Skeletal muscle tissue (tissue), 4 donors: ENCODE data around the gene SNORC. TPM values are rescaled to one million over a fixed set of nuclear protein-coding genes. Genes with fewer than 3 reads are reported as not detected.

ENCODE experiments used
- H3K27ac ChIP-seq: one replicate; pipeline ENCODE4 v1.7.0; 2013; ENCODE audit warnings: mild to moderate bottlenecking, low read depth, low read length, inconsistent platforms
- H3K27me3 ChIP-seq, 3 donors: one replicate each; pipeline ENCODE4 v1.7.0; 2013; ENCODE audit warnings: low read length in 3 of 3; ENCODE audit not compliant: control insufficient read depth in 3 of 3, insufficient read depth in 3 of 3
- H3K36me3 ChIP-seq, 3 donors: one replicate each; pipeline ENCODE4 v1.7.0; 2013; ENCODE audit warnings: low read length in 3 of 3; ENCODE audit not compliant: control insufficient read depth in 3 of 3, insufficient read depth in 3 of 3
- H3K4me1 ChIP-seq, 3 donors: one replicate each; pipeline ENCODE4 v1.7.0; 2013; ENCODE audit warnings: low read length in 3 of 3, mild to moderate bottlenecking in 3 of 3; ENCODE audit not compliant: control insufficient read depth in 3 of 3, insufficient read depth in 3 of 3
- H3K4me3 ChIP-seq, 3 donors: one replicate each; pipeline ENCODE4 v1.7.0; 2013; ENCODE audit warnings: low read length in 3 of 3
- H3K9ac ChIP-seq, 3 donors: one replicate each; pipeline ENCODE4 v1.7.0; 2013; ENCODE audit warnings: low read length in 3 of 3, mild to moderate bottlenecking in 3 of 3, moderate library complexity in 2 of 3, low read depth in 1 of 3
- H3K9me3 ChIP-seq, 3 donors: one replicate each; pipeline ENCODE4 v1.7.0; 2013; ENCODE audit warnings: low read length in 3 of 3; ENCODE audit not compliant: control insufficient read depth in 3 of 3
- total RNA-seq: library from RNA; depleted of rRNA; stranded (reverse); fragments of >200 nt; gene quantifications from one replicate; pipeline ENCODE4 v1.2.3, GENCODE V29; 2014
- donor health status: Osteomylitis.

The SNORC gene
- total RNA-seq, 1 donor from 2014 or later = under 0.01 TPM

DNA sequence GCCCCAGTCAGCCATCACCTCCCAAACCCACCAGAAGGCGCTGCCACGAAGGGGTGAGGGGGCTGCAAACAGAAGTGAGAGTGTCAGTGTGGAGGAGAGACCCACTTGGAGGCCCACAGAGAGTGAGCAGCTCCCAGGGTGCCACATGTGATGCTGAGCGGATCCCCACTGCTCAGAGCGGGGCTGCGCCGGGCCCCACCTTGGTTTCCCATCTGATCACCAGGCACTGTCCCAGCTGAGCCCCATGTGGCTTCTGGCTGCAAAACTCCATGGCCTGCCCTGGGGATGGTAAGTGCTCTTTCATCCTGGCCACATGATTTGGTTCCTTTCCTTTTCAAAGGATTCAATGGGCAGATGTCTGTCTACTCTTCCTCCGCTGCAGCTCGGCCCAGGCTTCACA lies 23.8 kb downstream of the SNORC start:
- Histone ChIP-seq H3K36me3 (no peaks in the 10 kb centered on the region), H3K4me3 (no peak overlapping the region), H3K27ac (no peak overlapping the region), H3K9ac (no peak overlapping the region), H3K27me3 (peaks cover 2 to 9% (median 3%) of the 10 kb centered on the region in 3 donors), H3K4me1 (peaks cover 7 to 21% (median 17%) of the 10 kb centered on the region in 3 donors), H3K9me3 (no peaks in the 10 kb centered on the region)

DNA sequence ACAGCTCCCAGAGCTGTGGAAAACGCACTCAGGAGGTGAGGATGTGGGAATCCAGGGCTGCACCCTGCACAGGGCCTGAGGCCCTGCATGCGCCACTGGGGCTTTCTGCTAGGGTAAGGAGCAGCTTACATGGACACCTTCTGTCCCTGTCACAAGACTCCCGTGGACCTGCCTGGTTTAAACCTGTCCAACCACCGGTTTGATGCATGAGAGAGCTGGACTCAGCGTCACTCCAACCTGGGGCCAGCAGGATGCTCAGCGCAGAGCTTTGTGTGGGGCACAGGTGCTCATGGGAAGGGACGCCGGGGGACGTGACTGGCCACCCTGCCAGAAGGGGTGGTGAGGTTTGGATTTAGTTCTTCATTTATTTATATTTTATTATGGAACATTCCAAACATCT lies 24.2 kb downstream of the SNORC start:
- no peak overlapping the region for H3K27ac ChIP-seq
- peaks cover 7 to 21% (median 17%) of the 10 kb centered on the region in 3 donors for H3K4me1 ChIP-seq
- peaks cover 2 to 9% (median 3%) of the 10 kb centered on the region in 3 donors for H3K27me3 ChIP-seq

DNA sequence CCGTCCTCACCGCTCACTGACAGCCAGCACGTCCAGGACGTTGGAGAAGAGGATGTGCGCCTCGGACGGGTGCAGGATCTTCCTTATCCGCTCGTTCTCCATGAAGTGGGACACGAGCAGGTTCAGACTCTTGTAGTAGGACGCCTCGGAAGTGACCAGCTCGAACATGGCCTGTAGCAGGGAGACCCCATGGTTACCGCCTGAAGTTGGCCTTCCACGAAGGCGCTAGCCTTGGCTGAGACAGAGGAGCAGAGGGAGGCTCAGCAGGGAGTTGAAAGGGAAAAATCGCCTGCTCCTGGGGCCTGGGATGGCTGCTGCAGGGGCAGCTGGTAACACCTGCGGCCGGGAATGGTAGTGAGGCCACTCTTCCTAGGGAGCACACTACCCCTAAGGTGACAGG lies 24.7 kb downstream of the SNORC start:
- Histone ChIP-seq H3K9me3 (no peaks in the 10 kb centered on the region), H3K27me3 (peaks cover 2 to 9% (median 3%) of the 10 kb centered on the region in 3 donors), H3K9ac (no peak overlapping the region), H3K27ac (no peak overlapping the region), H3K4me3 (no peak overlapping the region), H3K36me3 (no peaks in the 10 kb centered on the region), H3K4me1 (peaks cover 7 to 21% (median 17%) of the 10 kb centered on the region in 3 donors)

More for the DNA sequence above, 24.2 kb downstream of the SNORC start:
- no peak overlapping the region for H3K9ac ChIP-seq
- H3K9me3 ChIP-seq = no peaks in the 10 kb centered on the region
- no peaks in the 10 kb centered on the region for H3K36me3 ChIP-seq
- no peak overlapping the region for H3K4me3 ChIP-seq

DNA sequence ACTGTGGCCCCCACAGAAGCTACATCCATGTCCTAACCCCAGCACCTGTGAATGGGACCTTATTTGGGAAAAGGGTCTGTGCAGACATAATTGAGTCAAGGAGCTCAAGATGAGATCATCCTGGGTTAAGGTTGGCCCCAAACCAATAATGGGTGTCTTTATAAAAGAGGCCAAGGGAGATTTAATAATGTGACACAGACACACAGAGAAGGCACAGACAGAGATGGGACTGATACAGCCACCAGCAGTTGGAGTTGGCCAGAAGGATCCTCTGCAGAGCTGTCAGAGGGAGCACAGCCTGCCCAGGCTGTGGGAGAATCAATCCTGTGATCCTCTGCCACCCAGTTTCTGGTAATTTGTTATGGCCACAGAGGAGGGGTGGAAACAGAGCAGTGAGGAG lies 26.0 kb downstream of the SNORC start:
- no peak overlapping the region for H3K4me3 ChIP-seq
- no peaks in the 10 kb centered on the region for H3K36me3 ChIP-seq
- no peaks in the 10 kb centered on the region for H3K9me3 ChIP-seq
- H3K27ac ChIP-seq = no peak overlapping the region
- peaks cover 7 to 15% (median 11%) of the 10 kb centered on the region in 3 donors for H3K4me1 ChIP-seq
- no peak overlapping the region for H3K9ac ChIP-seq
- peaks cover 8 to 11% (median 9%) of the 10 kb centered on the region in 3 donors for H3K27me3 ChIP-seq

DNA sequence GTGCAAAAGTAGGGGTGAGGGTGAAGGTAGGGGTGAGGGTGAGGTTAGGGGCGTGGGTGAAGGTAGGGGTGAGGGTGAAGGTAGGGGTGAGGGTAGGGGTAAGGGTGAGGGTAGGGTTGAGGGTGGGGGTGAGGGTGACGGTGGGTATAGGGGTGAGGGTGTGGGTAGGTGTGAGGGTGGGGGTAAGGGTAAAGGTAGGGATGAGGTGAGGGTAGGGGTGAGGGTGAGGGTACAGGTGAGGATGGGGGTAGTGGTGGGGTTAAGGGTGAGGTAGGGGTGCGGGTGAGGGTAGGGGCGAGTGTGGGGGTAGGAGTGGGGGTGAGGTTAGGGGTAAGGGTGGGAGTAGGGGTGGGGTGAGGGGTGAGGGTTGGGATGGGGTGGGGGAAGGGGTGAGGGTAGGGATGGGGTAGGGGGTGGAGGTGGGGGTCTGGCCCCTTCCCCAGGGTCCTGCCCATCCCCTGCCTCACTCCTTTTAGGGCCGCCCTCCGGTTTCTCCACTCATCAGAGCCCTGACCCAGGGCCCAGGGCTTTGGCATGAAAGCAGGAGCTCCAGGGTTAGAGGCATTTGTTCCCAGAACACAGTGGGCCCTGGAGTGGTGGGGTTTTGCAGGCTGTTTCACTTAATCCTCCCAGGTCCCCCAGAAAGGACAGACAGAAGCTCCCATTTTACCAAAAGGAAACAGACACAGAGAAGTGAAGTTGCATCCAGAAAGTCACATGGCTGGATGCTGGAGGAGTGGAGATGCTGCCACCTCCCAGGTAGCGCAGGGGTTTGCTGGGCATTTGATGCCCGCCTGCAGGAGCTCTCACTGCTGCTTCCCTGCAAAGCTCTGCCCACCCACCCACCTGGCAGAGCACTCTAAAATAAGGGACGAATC lies 26.9 kb downstream of the SNORC start:
- no peak overlapping the region for H3K27ac ChIP-seq
- no peak overlapping the region for H3K9ac ChIP-seq
- no peaks in the 10 kb centered on the region for H3K36me3 ChIP-seq
- peaks cover under 1 to 10% (median 6%) of the 10 kb centered on the region in 3 donors for H3K4me1 ChIP-seq
- peaks cover 17 to 19% (median 17%) of the 10 kb centered on the region in 3 donors for H3K27me3 ChIP-seq
- no peaks in the 10 kb centered on the region for H3K9me3 ChIP-seq
- no peak overlapping the region for H3K4me3 ChIP-seq

DNA sequence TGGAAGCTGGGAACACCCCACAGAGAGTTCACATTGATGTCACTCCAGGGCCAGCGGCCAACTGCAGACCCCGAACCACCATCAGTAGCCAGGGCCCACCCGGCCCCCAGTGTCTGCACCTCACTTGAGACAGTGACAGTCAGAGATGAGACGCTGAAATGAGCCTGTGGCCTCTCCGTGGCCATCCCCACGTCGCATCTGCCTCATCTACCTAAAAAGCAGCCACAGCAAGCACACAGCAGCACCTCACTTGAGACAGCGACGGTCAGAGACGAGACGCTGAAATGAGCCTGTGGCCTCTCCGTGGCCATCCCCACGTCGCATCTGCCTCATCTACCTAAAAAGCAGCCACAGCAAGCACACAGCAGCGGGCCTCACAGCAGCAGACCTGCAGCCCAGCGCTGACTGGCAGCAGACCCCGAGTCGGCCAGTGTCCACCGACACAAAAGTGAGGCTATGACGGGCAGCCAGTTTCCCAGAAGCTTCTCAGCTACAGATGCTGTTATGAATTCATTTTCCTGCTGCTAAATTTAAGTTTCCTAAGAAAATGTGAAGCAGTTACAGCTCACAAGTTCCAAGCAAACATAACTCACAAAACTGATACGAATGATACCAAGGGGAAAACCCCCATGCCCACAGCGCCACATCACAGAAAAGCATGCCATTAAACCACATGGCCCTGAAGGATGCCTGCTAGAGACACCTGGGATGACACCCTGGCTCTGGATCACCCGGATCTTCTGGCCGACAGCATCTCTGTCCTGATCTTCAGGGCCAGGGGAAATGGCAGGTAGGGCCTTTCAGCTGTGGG lies 27.7 kb downstream of the SNORC start:
- Histone ChIP-seq H3K9ac (no peak overlapping the region), H3K9me3 (no peaks in the 10 kb centered on the region), H3K27ac (no peak overlapping the region), H3K27me3 (peaks cover 19 to 22% (median 22%) of the 10 kb centered on the region in 3 donors), H3K4me3 (no peak overlapping the region), H3K4me1 (peaks cover 0 to 3% (median 3%) of the 10 kb centered on the region in 3 donors), H3K36me3 (no peaks in the 10 kb centered on the region)

DNA sequence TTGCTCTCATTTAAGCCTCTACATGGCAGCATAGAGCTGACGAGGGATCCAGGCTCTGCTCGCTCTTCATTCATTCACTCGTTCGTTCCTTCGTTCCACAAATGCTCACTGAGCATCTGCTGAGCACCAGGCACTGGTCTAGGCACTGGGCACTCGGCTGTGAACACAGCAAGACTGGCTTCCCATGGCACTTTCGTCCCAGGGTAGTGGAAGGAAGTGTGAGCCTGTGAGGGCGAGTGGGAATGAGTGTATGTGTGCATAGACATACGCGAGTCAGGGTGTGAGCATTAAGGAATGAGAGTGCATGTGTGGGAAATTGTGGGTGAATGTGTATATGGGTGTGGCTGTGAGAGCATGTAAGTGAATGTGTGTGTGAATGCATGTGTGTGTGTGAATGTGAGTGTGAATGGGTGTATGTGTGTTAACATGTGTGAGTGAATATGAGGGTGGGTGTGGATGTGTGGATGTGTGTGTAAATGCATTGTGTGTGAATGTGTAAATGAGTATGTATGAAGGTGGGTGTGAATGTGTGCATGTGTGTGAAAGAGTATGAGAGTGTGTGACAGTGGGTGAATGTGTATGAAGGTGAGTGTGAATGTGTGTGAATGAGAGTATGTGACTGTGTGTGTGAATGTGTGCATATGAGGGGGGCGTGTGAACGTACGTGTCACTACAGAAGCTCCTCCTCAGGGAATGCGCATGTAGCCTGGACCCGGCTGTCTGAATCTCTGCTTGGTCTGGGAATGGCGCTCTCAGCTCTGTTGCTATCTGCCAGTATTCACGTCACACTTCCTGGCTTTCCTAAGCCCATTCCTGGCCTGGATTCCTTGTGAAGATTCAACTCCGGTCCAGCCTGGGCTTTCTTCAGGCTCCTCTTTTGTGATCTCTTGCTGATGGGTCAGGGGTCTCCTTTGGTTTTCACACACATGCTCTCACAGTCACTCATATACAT lies 28.8 kb downstream of the SNORC start:
- peaks cover 0 to 3% (median 3%) of the 10 kb centered on the region in 3 donors for H3K4me1 ChIP-seq
- no peak overlapping the region for H3K27ac ChIP-seq
- peaks cover 19 to 24% (median 22%) of the 10 kb centered on the region in 3 donors for H3K27me3 ChIP-seq
- no peaks in the 10 kb centered on the region for H3K9me3 ChIP-seq
- no peak overlapping the region for H3K9ac ChIP-seq
- no peak overlapping the region for H3K4me3 ChIP-seq
- no peaks in the 10 kb centered on the region for H3K36me3 ChIP-seq

DNA sequence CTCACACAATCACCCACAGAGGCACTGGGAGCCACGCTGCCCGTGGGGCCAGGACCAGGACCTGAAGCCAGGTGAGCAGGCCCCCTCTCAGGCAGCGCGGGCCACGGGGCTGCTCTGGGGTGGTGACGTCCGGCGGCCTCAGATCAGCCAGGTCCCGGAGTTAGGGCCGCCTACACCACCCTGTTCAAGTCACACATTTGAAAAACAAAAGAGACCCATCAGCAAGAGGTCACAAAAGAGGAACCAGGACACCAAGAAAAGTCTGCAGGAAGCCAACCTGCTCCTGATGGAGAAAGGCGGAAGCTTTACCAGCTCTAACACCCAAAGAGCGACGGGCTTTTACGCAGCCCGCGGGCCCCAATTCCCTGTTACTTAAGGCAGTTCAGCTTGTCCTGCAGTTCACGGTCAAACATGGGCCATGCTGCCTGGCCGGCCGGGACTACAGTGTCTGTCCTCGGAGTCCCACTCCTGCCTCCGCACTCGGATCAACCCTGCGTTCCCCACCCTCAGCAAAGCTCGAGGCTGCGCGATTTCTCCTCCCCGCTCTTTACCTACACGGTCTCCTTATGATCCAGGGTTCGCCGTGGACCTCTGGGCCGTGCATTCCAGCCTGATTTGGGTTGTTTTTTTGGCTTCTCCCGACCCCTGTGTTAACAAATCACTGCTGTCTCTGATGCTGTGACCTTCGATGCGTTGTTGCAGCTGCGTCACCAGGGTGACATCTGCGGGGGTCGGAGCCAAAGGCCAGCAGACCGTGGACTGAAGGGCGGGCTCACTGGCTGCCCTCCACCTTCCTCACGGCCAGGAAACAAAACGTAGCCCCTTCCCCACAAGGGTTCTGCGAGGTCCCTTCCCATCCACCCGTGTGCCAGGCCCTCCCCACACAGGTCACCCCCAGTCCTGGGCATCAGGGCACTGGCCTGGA lies 31.0 kb downstream of the SNORC start:
- Histone ChIP-seq H3K9me3 (no peaks in the 10 kb centered on the region), H3K27me3 (peaks cover 16 to 22% (median 22%) of the 10 kb centered on the region in 3 donors), H3K4me1 (peaks cover 0 to 3% (median 3%) of the 10 kb centered on the region in 3 donors), H3K9ac (peak overlapping the region in 1 of 3 donors; percentile 20), H3K4me3 (no peak overlapping the region), H3K27ac (no peak overlapping the region), H3K36me3 (no peaks in the 10 kb centered on the region)
